GM12878 (cell line): ENCODE measurements around the gene NBEA.

ENCODE experiments used
- MYC ChIP-seq: IDR thresholded peaks from 2 replicates; pipeline ENCODE4 v1.6.1; 2011; ENCODE audit warnings: mild to moderate bottlenecking, low read length, moderate library complexity, inconsistent platforms; ENCODE audit not compliant: insufficient read depth, insufficient replicate concordance, insufficient read length, severe bottlenecking
- TF ChIP-seq, protein P1 (sequence below), 3 experiments: IDR thresholded peaks in 2 of 3; conservative IDR thresholded peaks in 1 of 3; 2 replicates each; pipeline ENCODE4 v1.5.1; 2011; ENCODE audit warnings: low read depth in 3 of 3, low read length in 3 of 3, mild to moderate bottlenecking in 3 of 3, control low read depth in 2 of 3, moderate library complexity in 2 of 3, inconsistent platforms in 1 of 3, mixed read lengths in 1 of 3; ENCODE audit not compliant: control insufficient read depth in 2 of 3, insufficient read depth in 1 of 3; ENCODE audit errors: extremely low read depth in 1 of 3

DNA sequence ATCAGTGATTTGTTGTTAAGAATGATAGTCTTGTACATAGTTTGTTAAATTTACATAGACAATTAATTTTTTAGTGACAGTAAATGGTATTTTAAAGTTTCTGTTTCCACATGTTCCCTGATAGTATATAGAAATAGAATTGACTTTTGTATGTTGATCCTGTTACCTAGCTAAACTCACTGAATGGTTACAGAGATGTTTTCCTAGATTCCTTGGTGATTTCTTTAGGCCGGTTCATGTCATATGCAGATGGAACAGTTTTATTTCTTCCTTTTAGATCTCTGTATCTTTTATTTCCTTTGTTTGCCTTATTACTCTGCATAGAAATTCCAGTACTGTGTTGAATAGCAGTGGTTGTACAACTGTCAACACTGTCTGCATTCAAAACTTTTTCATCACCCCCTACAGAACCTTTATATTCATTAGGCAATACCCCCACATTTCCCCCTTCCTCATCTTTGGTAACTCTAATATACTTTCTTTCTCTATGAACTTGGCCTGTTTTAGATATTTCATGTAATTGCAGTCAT, 86.3 kb downstream of the NBEA start:
- TF ChIP-seq, protein P1, sequence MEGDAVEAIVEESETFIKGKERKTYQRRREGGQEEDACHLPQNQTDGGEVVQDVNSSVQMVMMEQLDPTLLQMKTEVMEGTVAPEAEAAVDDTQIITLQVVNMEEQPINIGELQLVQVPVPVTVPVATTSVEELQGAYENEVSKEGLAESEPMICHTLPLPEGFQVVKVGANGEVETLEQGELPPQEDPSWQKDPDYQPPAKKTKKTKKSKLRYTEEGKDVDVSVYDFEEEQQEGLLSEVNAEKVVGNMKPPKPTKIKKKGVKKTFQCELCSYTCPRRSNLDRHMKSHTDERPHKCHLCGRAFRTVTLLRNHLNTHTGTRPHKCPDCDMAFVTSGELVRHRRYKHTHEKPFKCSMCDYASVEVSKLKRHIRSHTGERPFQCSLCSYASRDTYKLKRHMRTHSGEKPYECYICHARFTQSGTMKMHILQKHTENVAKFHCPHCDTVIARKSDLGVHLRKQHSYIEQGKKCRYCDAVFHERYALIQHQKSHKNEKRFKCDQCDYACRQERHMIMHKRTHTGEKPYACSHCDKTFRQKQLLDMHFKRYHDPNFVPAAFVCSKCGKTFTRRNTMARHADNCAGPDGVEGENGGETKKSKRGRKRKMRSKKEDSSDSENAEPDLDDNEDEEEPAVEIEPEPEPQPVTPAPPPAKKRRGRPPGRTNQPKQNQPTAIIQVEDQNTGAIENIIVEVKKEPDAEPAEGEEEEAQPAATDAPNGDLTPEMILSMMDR (IDR thresholded peaks at IDR 0.05 in 2 of 3, conservative IDR thresholded peaks at IDR 0.05 in 1 of 3; ENCODE audit: control insufficient read depth in 2 of 3, extremely low read depth in 1 of 3, insufficient read depth in 1 of 3, low read depth in 3 of 3, low read length in 3 of 3): no peak
- TF ChIP-seq MYC: no peak
